GM18951 (cell line): ENCODE measurements around the gene CLEC10A.
"Not testable (repeated sequence)": the region's sequence is repeated elsewhere in the genome, so short reads cannot be mapped to it uniquely, and the experiment has no call there.

ENCODE experiments used
- POLR2A ChIP-seq: IDR thresholded peaks from 4 replicates; pipeline ENCODE4 v1.6.1; 2011; ENCODE audit warnings: mild to moderate bottlenecking; ENCODE audit not compliant: insufficient read length, insufficient read depth; ENCODE audit errors: extremely low read depth
- in situ Hi-C: fragments of 300-500 bp; cut with MboI; formaldehyde crosslinking; loops from one replicate; pipeline ENCODE4 v1.12.0; 2022; ENCODE audit warnings: low sequenced_read_pairs, mixed read lengths, inconsistent platforms; ENCODE audit not compliant: unreplicated experiment

Gene CLEC10A

DNA sequence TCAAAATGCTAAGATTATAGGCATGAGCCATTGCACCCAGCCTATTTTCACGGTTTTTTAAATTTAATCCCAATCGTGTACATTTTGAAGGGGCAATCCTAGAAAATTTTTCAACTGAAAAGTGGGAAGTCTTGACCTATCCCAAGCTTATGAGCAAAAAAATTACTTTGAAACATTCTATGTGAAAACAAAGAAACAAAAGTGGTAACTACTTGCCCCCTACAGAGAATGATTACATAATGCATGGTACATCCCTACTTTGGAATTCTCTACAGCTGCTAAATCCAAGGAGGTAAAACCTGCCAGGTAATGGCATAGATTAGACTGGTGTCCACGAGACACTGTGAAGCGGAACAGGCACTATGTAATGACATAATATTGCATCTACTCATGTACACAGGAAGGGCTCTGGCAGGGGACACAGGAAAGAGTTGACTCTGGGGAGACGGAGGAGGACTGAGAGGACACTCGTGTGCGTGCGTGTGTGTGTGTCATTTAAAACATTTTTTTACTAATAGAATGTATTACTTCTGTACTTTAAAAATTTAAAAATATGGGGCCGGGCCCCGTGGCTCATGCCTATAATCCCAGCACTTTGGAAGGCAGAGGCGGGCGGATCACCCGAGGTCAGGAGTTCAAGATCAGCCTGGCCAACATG, 18.9 kb upstream of the CLEC10A start:
- TF ChIP-seq POLR2A: no peak
- in situ Hi-C loops: no loop called here

DNA sequence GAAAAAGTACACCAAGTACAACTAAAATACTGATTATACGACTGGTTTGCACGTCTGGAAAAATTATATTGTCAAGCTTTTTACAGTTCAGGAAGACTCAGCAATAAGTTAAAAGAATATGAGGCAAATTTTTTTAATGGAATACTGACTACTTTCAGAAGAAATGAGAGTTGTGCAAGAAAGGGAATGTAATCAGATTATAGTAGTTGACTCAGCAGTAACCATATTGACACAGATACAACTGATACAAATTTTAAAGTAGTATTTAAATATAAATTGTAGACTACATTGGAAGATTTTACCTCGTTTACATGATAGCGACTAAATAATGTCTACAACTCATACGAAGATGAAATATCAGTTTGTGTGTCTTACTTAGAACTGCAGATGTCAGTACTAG, 17.9 kb upstream of the CLEC10A start:
- TF ChIP-seq POLR2A: no peak
- in situ Hi-C loops: no loop called here

DNA sequence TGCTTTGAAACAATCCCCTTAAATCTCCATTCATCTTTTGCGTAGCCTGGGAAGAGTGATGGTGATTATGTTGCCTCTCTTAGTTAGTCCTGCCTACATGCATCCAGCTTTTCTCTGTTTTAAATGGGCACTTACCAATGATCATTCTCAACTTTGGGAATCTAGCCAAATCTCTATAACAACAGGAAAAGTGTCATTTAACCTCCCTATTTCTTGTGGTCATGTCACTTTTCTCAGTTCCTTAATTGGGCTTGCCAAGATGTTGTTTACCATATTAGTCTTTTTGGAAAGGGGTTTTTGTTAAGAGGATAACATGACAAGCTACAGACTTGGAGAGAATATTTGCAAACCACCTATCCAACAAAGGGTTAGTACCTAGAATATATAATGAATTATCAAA, 15.6 kb upstream of the CLEC10A start:
- in situ Hi-C loops: no loop called here
- no peak for TF ChIP-seq POLR2A

DNA sequence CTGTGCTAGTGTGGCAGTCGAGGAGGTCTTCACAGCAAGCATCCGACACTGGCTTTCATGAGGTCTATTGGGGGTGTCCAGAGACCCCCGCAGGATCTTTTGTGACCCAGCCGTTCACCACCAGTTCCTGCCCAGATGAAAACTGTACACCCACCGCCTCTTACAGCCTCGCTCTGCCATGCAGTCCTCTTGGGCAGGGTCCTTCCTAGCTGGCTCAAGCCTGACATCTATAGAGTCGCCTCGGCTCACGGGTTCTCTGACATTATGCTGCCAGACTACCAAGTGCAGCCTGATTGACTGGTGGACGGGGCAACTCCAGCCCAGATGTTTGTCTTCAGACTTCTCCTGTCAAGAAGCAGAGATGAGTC, 14.6 kb upstream of the CLEC10A start:
- in situ Hi-C loops: no loop called here
- no peak for TF ChIP-seq POLR2A

DNA sequence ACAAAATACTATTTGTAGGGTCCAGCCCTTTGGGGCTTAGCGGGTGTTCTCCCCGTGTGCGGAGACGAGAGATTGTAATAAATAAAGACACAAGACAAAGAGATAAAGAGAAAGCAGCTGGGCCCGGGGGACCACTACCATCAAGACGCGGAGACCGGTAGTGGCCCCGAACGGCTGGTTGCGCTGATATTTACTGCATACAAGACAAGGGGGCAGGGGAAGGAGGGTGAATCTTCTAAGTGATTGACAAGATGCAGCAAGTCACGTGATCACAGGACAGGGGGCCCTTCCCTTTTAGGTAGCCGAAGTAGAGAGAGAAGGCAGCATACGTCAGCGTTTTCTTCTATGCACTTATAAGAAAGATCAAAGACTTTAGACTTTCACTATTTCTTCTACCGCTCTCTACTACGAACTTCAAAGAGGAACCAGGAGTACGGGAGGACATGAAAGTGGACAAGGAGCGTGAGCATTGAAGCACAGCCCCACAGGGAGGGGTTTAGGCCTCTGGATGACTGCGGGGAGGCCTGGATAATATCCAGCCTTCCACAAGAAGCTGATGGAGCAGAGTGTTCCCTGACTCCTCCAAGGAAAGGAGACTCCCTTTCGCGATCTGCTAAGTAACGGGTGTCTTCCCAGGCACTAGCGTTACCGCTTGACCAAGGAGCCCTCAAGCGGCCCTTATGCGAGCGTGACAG, 11.4 kb upstream of the CLEC10A start:
- in situ Hi-C loops: not testable (repeated sequence)

DNA sequence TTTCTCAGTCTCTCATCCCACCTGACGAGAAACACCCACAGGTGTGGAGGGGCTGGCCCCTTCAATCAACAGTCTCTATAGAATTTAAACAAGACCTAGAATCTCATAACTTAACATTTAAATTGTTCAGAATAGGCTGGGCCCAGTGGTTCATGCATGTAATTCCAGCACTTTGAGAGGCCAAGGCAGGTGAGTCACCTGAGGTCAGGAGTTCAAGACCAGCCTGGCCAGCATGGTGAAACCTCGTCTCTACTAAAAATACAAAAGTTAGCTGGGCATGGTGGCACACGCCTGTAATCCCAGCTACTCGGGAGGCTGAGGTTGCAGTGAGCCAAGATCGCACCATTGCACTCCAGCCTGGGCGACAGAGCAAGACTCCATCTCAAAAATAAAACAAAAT, 9.5 kb upstream of the CLEC10A start:
- in situ Hi-C loops: not testable (repeated sequence)

DNA sequence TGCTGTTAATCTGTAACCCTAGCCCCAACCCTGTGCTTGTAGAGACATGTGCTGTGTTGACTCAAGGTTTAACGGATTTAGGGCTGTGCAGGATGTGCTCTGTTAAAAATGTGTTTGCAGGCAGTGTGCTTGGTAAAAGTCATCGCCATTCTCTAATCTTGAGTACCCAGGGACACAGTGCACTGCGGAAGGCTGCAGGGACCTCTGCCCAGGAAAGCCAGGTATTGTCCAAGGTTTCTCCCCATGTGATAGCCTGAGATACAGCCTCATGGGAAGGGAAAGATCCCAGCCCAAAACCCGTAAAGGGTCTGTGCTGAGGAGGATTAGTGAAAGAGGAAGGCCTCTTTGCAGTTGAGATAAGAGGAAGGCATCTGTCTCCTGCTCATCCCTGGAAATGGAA, 8.4 kb upstream of the CLEC10A start:
- in situ Hi-C loops: not testable (repeated sequence)

DNA sequence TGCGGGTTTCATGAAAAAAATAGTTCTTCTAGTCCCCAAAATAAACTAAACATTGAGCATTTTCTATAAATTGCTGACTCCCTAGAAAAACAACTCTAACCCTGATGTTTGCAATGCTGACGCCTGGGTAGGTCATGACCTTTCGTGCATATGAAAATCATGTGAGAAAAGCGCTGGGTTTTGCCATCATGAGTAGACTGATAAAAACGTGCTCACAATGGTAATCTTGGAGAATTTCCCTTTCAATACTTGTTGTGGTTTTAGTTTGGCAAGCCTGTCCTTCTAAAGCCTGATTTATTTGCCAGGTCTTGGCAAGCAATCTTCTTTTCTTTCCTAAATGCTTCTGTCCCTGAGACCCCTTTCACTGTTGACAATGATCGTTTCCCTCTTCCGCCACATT, 4.0 kb upstream of the CLEC10A start:
- in situ Hi-C loops: no loop called here
- no peak for TF ChIP-seq POLR2A

DNA sequence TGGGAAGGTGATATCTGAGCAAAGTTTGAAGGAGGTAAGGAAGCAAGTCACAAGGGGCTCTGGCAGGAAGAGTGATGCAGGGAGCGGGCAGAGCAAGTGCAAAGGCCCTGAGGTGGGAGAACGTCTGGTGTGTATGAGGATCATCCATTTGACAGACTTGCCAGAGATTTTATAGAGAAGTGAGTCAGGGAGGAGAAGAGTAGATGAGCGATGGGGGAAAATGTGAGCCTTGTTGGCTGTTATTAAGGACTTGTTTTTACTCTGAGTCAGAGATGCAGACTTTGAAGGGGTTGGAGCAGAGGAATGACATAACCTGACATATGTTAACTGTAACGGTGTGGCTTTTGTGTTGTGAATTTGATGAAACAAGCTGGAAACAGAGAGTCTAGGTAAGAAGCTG, 3.5 kb upstream of the CLEC10A start:
- TF ChIP-seq POLR2A: no peak
- in situ Hi-C loops: no loop called here

DNA sequence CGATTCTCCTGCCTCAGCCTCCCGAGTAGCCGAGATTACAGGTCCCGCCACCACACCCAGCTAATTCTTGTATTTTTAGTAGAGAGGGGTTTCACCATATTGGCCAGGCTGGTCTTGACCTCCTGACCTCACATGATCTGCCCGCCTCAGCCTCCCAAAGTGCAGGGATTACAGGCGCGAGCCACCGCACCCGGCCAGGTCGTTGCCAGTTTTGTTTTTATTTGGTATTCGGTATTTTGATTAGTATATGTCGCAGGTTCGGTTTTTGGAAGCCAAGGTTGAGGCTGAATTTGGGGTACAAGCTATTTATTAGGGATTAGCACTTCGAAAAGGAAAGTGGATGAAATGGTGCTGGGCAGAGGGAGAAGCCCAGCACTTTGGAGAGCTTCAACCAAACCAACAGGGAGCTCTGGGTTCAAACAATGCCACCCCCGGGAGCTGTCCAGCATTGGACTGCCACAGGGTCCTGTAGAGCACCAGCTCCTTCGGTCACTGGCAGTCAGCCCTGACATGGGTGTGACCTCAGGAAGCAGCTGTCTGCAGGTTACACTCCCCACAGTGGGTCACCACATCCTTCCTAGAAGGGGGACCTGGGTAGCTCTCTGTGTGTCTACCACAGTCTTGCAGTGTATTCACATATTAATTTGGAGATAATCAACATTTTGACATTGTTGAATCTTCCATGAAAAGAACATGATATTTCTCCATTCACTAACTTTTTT, 1.5 kb upstream of the CLEC10A start:
- no peak for TF ChIP-seq POLR2A
- in situ Hi-C loops: no loop called here

DNA sequence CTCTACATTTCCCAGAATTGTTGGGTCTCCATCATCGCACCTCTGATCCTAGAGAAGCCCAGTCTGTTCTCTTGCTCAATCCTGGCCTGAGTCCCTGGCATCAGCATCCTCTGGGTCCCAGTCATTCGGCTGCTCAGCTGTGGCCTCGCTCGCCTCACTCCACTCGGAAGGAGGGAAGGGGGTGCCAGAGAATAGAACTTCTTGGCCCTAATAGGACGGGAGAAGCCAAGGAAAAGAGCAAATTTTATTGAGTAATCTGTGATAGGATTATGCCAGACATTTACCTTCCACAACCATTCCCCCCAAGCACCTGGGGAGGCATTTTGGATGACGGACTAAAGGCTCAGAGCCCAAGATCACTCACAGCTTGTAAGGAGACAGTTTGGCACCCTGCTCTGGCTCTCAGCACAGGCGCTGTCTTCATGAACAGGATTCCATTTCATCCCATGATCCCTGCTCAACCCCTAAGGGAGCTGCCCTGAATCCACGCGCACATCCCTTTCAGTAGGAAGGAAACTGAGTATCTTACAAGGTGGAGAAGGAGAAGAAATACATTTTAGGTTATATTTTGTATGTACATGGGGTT, 498 bp upstream of the CLEC10A start:
- TF ChIP-seq POLR2A: no peak
- in situ Hi-C loops: no loop called here

DNA sequence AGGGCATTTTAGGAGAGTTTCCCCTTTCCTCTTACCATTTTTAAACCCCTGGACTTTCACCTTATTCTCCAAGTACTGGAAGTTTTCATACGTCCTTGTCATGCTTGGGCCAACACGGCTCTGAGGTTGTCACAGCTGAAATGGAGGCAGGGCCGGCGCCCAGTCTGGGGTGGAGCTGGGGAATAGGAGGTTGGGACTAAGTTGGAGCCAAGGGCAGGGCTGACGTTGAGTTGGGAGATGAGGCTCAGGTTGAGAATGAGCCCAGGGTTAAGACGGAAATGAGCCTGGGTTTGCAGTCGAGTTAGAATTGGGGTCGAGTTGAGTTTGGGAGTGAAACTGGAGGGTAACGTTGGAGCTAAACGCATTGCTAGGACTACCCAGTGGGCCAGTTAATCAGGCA, 1.3 kb downstream of the CLEC10A start:
- in situ Hi-C loops: no loop called here
- TF ChIP-seq POLR2A: no peak

DNA sequence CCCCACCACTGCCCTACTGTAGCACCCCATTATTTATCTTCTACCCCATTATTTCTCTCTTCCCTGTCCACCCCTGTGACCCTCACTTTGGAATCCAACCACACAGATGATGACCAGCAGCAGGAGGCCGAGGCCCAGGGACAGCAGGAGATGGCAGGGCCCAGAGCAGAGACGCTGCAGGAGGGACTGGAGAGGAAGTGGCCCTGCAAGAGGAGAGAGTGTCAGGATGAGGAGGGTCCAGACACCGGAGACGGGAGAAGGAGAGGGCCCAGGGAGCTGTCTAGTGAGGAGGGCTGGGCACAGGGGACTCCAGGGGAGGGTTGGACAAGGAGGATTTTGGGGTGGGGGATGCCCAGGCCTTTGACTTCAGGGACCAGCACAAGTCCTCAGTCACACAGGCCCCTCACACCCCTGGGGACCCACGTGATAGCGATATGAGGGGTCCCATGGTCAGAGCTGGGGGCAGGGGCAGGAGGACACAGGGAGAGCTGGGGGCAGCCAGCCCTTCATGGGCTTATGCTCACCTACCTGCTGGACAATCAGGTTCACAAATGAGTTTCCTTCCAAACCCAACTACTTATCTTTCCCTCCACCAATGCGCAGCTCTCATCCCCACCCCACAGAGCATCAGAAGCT, 2.0 kb downstream of the CLEC10A start:
- no peak for TF ChIP-seq POLR2A
- in situ Hi-C loops: no loop called here
